GM18858 (cell line): ENCODE measurements around the gene TNFRSF8.

Source experiments
- ATAC-seq: cut with Tn5 transposase; IDR thresholded peaks from one replicate; pipeline ENCODE4 v1.9.1; 2021; ENCODE audit not compliant: unreplicated experiment

The TNFRSF8 gene

GRCh38 chr1:12172042-12172851, 109.1 kb downstream of the TNFRSF8 start:
- no peak for ATAC-seq

- no peak for ATAC-seq
Observed at GRCh38 chr1:12173041-12173509, 110.0 kb downstream of the TNFRSF8 start.

GRCh38 chr1:12173631-12174121, 110.6 kb downstream of the TNFRSF8 start:
- ATAC-seq: no peak

- no peak for ATAC-seq
Observed at GRCh38 chr1:12174924-12175810, 112.1 kb downstream of the TNFRSF8 start.

- ATAC-seq: no peak
Observed at GRCh38 chr1:12176298-12177118, 113.4 kb downstream of the TNFRSF8 start.

- no peak for ATAC-seq
Observed at GRCh38 chr1:12177156-12177998, 114.3 kb downstream of the TNFRSF8 start.

GRCh38 chr1:12177999-12178441, 114.9 kb downstream of the TNFRSF8 start:
- no peak for ATAC-seq

GRCh38 chr1:12178511-12178910, 115.4 kb downstream of the TNFRSF8 start:
- no peak for ATAC-seq

GRCh38 chr1:12179111-12179519, 116.0 kb downstream of the TNFRSF8 start:
- no peak for ATAC-seq

GRCh38 chr1:12179676-12180075, 116.6 kb downstream of the TNFRSF8 start:
- no peak for ATAC-seq

- ATAC-seq: no peak
Observed at GRCh38 chr1:12180315-12180714, 117.2 kb downstream of the TNFRSF8 start.

GRCh38 chr1:12180903-12181302, 117.8 kb downstream of the TNFRSF8 start:
- ATAC-seq: no peak

GRCh38 chr1:12181568-12181967, 118.5 kb downstream of the TNFRSF8 start:
- ATAC-seq: no peak

GRCh38 chr1:12182410-12182984, 119.4 kb downstream of the TNFRSF8 start:
- no peak for ATAC-seq

GRCh38 chr1:12183095-12183794, 120.1 kb downstream of the TNFRSF8 start:
- no peak for ATAC-seq

- ATAC-seq: no peak
Observed at GRCh38 chr1:12184008-12184681, 121.0 kb downstream of the TNFRSF8 start.

GRCh38 chr1:12185036-12185917, 122.2 kb downstream of the TNFRSF8 start:
- ATAC-seq: no peak
